GM06990 (cell line): Measurements from ENCODE around the gene CLCC1.
"Not testable (repeated sequence)": the region's sequence is repeated elsewhere in the genome, so short reads cannot be mapped to it uniquely, and the experiment has no call there.

Experiments used
- DNase-seq: peaks from one replicate; pipeline ENCODE4 v3.0.0-alpha.2; 2011; ENCODE audit not compliant: insufficient read length; ENCODE audit errors: extremely low read depth
- H3K27me3 ChIP-seq: replicated peaks from 2 replicates; pipeline ENCODE4 v1.6.0; 2011; ENCODE audit warnings: low read length; ENCODE audit not compliant: control insufficient read depth, insufficient read depth
- H3K36me3 ChIP-seq: 2 replicates; pipeline ENCODE4 v1.5.1; 2011; ENCODE audit warnings: low read length; ENCODE audit not compliant: control insufficient read depth, insufficient read depth
- H3K4me3 ChIP-seq: replicated peaks from 2 replicates; pipeline ENCODE4 v1.5.1; 2011; ENCODE audit warnings: low read depth, mild to moderate bottlenecking, control low read depth, low read length
- CTCF ChIP-seq: IDR thresholded peaks from 2 replicates; pipeline ENCODE4 v1.5.1; 2011; ENCODE audit warnings: low read length, control low read depth, mild to moderate bottlenecking, inconsistent platforms; ENCODE audit not compliant: insufficient read depth, poor library complexity, severe bottlenecking

The CLCC1 gene

GRCh38 chr1:108963052-108963686, at the start of gene CLCC1:
Gene CLCC1, minus strand, starts transcription at chr1:108963484. Its CDS starts 13,047 bp downstream, at chr1:108950437.
- Histone ChIP-seq H3K27me3 (no peaks in the 10 kb centered on the region), H3K36me3 (no peaks in the 10 kb centered on the region; the same call in 1 of the 2 replicates), H3K4me3 (peak within 1 kb of the TSS; percentile 79)
- DNase-seq: peak; percentile 94
- no peak for TF ChIP-seq CTCF

- DNase-seq: no peak
- Histone ChIP-seq H3K27me3 (no peaks in the 10 kb centered on the region), H3K36me3 (peaks cover 2% of the 10 kb centered on the region), H3K4me3 (no peak overlapping the region)
- no peak for TF ChIP-seq CTCF
These were observed 48.1 kb upstream of the CLCC1 start for GRCh38 chr1:109011335-109011734.

GRCh38 chr1:108996622-108997021, 33.3 kb upstream of the CLCC1 start:
- peak; percentile 13 for DNase-seq
- not testable (repeated sequence) for H3K27me3 ChIP-seq, H3K4me3 ChIP-seq, H3K36me3 ChIP-seq

GRCh38 chr1:108983114-108983513, 19.8 kb upstream of the CLCC1 start:
- Histone ChIP-seq H3K4me3 (no peak overlapping the region), H3K27me3 (no peaks in the 10 kb centered on the region), H3K36me3 (no peaks in the 10 kb centered on the region)
- TF ChIP-seq CTCF: no peak
- no peak for DNase-seq

GRCh38 chr1:108976658-108977057, 13.4 kb upstream of the CLCC1 start:
- Histone ChIP-seq H3K4me3 (no peak overlapping the region), H3K36me3 (no peaks in the 10 kb centered on the region), H3K27me3 (no peaks in the 10 kb centered on the region)
- no peak for TF ChIP-seq CTCF
- DNase-seq: no peak

- Histone ChIP-seq H3K27me3 (no peaks in the 10 kb centered on the region), H3K4me3 (no peak overlapping the region), H3K36me3 (peaks cover 4% of the 10 kb centered on the region)
- no peak for DNase-seq
- TF ChIP-seq CTCF: no peak
These were observed 9.7 kb upstream of the CLCC1 start for GRCh38 chr1:108972951-108973350.
